Natural killer cell treated with Interleukin-12 subunit alpha and Interleukin-12 subunit beta and Interleukin-15 and Interleukin-18, amount 100 ng/mL, for 72 hours (primary cell): Measurements from ENCODE around the gene C9orf57. TPM values are rescaled to one million over a fixed set of nuclear protein-coding genes. Genes with fewer than 3 reads are reported as not detected.
"Not testable (repeated sequence)": the region's sequence is repeated elsewhere in the genome, so short reads cannot be mapped to it uniquely, and the experiment has no call there.

Source experiments
- ATAC-seq, 2 donors: fragments of 150-1000 bp; cut with Tn5 transposase in 1 of 2; sonication (Bioruptor Pico), chemical (Tn5 transposase) in 1 of 2; 2 replicates each; pipeline ENCODE4 v1.10.0; 2021
- DNase-seq: peaks from one replicate; pipeline ENCODE4 v3.0.0; 2022; ENCODE audit warnings: low spot score
- H3K27ac Mint-ChIP-seq, 2 donors: 1 replicate in 1 of 2; 2 replicates in 1 of 2; pipeline ENCODE4 v1.8.0; 2022; ENCODE audit warnings: mixed read lengths in 2 of 2, mild to moderate bottlenecking in 1 of 2, moderate library complexity in 1 of 2
- H3K27me3 Mint-ChIP-seq, 2 donors: 1 replicate in 1 of 2; 2 replicates in 1 of 2; pipeline ENCODE4 v1.8.0; 2022; ENCODE audit warnings: mixed read lengths in 2 of 2
- H3K36me3 Mint-ChIP-seq: one replicate; pipeline ENCODE4 v1.8.0; 2022; ENCODE audit warnings: mixed read lengths
- H3K4me1 Mint-ChIP-seq, 2 donors: 1 replicate in 1 of 2; 2 replicates in 1 of 2; pipeline ENCODE4 v1.8.0; 2022; ENCODE audit warnings: low read depth in 2 of 2, mixed read lengths in 2 of 2, mild to moderate bottlenecking in 1 of 2
- H3K4me3 Mint-ChIP-seq: one replicate; pipeline ENCODE4 v1.8.0; 2022; ENCODE audit warnings: mixed read lengths
- H3K9me3 Mint-ChIP-seq: 2 replicates; pipeline ENCODE4 v1.8.0; 2022; ENCODE audit warnings: mixed read lengths
- total RNA-seq, 2 donors: library from RNA; stranded (reverse); gene quantifications; one replicate each; pipeline ENCODE4 v1.2.3, GENCODE V29; 2022

Gene C9orf57, protein sequence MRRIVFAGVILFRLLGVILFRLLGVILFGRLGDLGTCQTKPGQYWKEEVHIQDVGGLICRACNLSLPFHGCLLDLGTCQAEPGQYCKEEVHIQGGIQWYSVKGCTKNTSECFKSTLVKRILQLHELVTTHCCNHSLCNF
- total RNA-seq: not detected

DNA sequence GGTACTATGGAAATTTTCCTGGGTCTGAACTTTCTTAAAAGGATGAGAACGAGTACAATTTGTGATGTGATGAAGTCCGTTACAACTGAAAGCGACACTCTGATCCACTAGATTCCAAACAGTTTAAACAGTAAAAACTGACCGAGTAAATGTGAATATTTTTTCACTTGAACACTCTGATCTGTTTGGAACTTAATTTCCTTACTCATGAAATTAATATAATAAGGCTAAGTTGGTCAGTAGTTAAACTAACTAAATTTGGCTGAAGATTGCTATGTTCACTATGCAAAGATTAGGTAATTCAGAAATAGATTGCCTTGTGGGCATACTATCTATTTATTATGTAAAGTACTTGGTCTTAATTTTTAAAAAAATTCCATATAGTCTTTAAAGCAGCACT, at the start of gene C9orf57:
Gene C9orf57, minus strand, starts transcription at position 101 of the 400 bp plus-strand sequence. CDS start 1,282 bp downstream, outside the sequence.
- no peaks in the 10 kb centered on the region for H3K36me3 Mint-ChIP-seq
- H3K27me3 Mint-ChIP-seq: peaks cover 6 to 18% of the 10 kb centered on the region in 2 donors
- H3K27ac Mint-ChIP-seq: no peak within 1 kb of the TSS
- no peak for ATAC-seq
- H3K4me3 Mint-ChIP-seq: no peak within 1 kb of the TSS
- no peaks in the 10 kb centered on the region for H3K9me3 Mint-ChIP-seq
- no peaks in the 10 kb centered on the region for H3K4me1 Mint-ChIP-seq
- no peak for DNase-seq

DNA sequence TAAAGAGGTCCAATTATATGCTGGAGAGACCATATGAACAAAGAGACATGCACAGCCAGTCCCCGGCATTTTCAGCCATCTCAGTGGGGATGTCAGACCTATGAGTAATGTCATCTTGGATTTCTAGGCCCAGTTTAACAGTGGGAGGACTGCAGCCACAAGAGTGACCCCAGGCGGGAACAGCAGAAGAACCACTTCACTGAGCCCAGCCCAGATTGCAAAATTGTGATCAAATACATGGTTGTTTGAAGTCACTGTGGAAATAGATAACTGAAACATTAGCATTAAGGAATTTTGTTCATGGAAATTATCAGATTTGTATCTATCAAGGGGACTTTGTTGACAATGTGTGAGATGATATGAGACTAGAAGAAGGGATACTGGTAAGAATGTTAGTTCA, 42.1 kb upstream of the C9orf57 start:
- H3K27ac Mint-ChIP-seq: no peak overlapping the region
- H3K4me1 Mint-ChIP-seq: no peaks in the 10 kb centered on the region
- ATAC-seq (no peak), DNase-seq (no peak)
- H3K9me3 Mint-ChIP-seq: no peaks in the 10 kb centered on the region
- H3K27me3 Mint-ChIP-seq: peaks cover 0 to 9% of the 10 kb centered on the region in 2 donors
- no peak overlapping the region for H3K4me3 Mint-ChIP-seq
- peaks cover 6% of the 10 kb centered on the region for H3K36me3 Mint-ChIP-seq

DNA sequence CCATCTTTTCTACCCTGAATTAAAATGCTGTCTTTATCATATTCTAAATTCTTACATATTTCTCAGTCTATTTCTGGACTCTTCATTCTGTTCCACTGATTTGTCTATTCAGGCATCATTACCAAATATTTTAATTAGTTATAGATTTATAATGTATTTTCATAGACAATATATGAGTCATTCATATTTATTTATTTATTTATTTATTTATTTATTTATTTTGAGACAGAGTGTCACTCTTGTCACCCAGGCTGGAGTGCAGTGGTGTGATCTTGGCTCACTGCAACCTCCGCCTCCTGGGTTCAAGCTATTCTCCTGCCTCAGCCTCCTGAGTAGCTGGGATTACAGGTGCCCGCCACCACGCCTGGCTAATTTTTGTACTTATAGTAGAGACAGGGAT, 35.1 kb upstream of the C9orf57 start:
- not testable (repeated sequence) for H3K4me1 Mint-ChIP-seq, H3K36me3 Mint-ChIP-seq, ATAC-seq, H3K9me3 Mint-ChIP-seq, DNase-seq, H3K27ac Mint-ChIP-seq, H3K4me3 Mint-ChIP-seq
- peaks cover 3 to 14% of the 10 kb centered on the region in 2 donors for H3K27me3 Mint-ChIP-seq

DNA sequence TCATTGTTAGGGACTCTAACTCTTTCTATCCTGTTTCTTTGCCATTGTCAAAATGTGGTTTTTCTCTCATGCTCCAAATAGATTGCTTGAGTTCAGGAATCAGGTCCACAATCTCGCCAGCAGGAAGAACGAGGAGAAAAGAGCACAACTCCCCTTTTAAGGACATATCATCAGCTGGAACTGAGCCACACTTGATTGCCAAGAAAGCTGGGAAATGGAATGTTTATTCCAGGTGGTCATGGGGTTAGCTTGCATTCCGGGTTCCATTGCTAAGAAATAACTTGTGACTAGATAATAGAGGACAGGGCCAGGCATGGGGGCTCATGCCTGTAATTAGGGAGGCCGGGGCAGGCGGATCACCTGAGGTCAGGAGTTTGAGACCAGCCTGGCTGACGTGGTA, 32.4 kb upstream of the C9orf57 start:
- H3K4me3 Mint-ChIP-seq: no peak overlapping the region
- no peak overlapping the region for H3K27ac Mint-ChIP-seq
- H3K36me3 Mint-ChIP-seq: no peaks in the 10 kb centered on the region
- H3K9me3 Mint-ChIP-seq: no peaks in the 10 kb centered on the region
- DNase-seq (no peak), ATAC-seq (no peak)
- no peaks in the 10 kb centered on the region for H3K4me1 Mint-ChIP-seq
- peaks cover 3 to 26% of the 10 kb centered on the region in 2 donors for H3K27me3 Mint-ChIP-seq

DNA sequence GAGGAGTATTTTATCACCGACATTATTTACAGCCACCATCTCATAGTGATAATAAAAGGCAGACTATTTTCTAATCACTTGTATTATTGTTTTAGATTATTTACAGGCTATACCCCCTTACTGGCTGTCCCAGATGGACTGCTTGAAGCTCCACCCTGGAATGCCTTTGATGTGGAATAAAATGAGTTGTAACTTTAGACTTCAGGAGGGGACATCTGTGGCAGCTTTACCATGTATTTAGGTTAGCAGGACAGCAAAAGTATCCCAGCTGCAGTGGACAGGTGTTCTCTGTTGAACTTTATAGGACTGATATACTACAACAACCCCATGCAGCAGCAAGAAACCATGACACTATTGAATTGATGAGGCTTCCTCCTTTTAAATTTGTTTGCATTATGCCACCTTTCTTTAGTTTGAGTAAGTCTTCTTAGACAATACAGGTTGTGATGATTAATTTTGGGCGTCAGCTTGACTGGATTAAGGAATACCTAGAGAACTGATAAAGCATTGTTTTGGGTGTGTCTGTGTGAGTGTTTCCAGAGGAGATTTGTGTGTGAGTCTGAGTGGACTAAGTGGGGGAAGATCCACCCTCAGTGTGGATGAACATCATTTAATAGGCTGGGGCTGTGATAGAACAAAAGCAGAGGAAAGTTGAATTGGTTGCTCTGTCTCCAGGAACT, 29.2 kb upstream of the C9orf57 start:
- DNase-seq: no peak
- Mint-ChIP-seq H3K36me3 (no peaks in the 10 kb centered on the region), H3K9me3 (no peaks in the 10 kb centered on the region)

DNA sequence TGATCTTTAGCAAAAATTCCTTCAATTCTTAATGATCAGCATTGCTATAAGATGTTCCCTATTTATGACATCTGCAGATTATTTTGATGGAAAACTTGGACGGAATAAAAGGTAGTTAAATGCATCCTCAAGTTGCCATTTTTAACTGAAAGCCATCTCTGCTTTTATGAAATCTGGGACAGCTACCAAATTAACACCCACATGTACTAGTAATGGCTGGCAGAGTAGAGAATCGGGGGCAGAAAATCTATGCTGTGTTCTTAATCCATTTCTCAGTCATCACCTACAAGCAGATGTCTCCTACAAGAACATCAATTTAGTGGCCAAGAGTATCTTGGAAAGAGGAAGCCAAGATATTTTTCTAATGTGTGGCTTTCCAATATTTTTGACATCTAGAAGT, 22.1 kb upstream of the C9orf57 start:
- H3K4me3 Mint-ChIP-seq: no peak overlapping the region
- H3K27me3 Mint-ChIP-seq: peaks cover 12 to 46% of the 10 kb centered on the region in 2 donors

More for the DNA sequence above, 29.2 kb upstream of the C9orf57 start:
- Mint-ChIP-seq H3K4me1 (no peaks in the 10 kb centered on the region), H3K27ac (no peak overlapping the region), H3K27me3 (peaks cover under 1 to 33% of the 10 kb centered on the region in 2 donors), H3K4me3 (no peak overlapping the region)
- peak in 1 of 2 donors; percentile 24 for ATAC-seq

DNA sequence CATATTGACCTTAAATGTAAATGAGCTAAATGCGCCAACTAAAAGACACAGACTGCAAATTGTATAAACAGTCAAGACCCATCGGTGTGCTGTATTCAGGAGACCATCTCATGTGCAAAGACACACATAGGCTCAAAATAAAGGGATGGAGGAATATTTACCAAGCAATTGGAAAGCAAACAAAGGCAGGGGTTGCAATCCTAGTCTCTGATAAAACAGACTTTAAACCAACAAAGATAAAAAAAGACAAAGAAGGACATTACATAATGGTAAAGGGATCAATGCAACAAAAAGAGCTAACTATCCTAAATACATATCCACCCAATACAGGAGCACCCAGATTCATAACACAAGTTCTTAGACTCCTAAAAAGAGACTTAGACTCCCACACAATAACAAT, 14.3 kb upstream of the C9orf57 start:
- ATAC-seq, H3K4me1 Mint-ChIP-seq: not testable (repeated sequence)

More for the DNA sequence above, 22.1 kb upstream of the C9orf57 start:
- Mint-ChIP-seq H3K9me3 (peaks cover 3% of the 10 kb centered on the region), H3K27ac (no peak overlapping the region), H3K36me3 (no peaks in the 10 kb centered on the region), H3K4me1 (no peaks in the 10 kb centered on the region)
- ATAC-seq: no peak
- no peak for DNase-seq

DNA sequence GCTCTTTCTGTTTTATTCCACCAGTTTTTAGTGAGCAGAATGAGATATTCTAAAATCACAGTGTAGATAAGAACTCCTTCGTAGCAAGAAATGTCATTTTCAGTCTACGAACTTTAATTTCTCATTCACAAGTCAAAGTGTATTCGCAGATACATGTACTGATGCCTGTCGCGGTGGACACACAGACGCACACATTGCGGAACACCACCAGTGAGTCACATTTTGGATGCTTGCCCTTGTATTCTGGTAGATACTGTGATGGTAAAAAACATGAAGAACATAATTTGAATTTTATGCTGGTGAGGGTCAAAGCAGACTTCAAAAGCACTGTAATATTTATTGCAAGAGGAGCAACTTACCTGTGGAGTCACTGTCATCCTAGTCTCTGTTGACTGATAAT, 4.7 kb upstream of the C9orf57 start:
- ATAC-seq: no peak
- no peak for DNase-seq
- H3K27me3 Mint-ChIP-seq: peaks cover 9 to 15% of the 10 kb centered on the region in 2 donors
- no peak overlapping the region for H3K27ac Mint-ChIP-seq
- no peak overlapping the region for H3K4me3 Mint-ChIP-seq
- H3K36me3 Mint-ChIP-seq: no peaks in the 10 kb centered on the region
- H3K9me3 Mint-ChIP-seq: no peaks in the 10 kb centered on the region
- H3K4me1 Mint-ChIP-seq: no peaks in the 10 kb centered on the region

More for the DNA sequence above, 14.3 kb upstream of the C9orf57 start:
- peaks cover 13 to 30% of the 10 kb centered on the region in 2 donors for H3K27me3 Mint-ChIP-seq
- not testable (repeated sequence) for H3K36me3 Mint-ChIP-seq, H3K9me3 Mint-ChIP-seq, H3K4me3 Mint-ChIP-seq, DNase-seq, H3K27ac Mint-ChIP-seq

DNA sequence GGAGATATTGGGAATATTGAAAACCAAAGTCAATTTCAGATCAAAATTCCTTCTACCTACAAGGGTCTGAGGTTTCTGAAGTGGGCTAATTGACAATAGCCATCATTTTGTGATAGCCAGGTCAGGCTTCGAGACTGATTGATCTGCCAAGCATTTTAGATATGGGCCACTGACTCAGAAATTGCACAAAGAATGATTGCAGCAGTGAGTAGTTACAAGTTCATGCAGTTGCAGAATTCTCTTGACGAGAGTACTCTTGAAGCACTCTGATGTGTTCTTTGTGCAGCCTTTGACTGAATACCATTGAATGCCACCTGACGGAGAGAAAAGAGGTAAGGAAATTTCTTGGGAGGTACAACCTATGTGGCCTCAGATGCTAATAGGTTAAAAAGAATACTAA, 8.3 kb downstream of the C9orf57 start:
- DNase-seq: no peak
- H3K27me3 Mint-ChIP-seq: peaks cover 8 to 16% of the 10 kb centered on the region in 2 donors
- H3K27ac Mint-ChIP-seq: no peak overlapping the region
- no peak for ATAC-seq
- no peaks in the 10 kb centered on the region for H3K9me3 Mint-ChIP-seq
- no peaks in the 10 kb centered on the region for H3K36me3 Mint-ChIP-seq
- no peak overlapping the region for H3K4me3 Mint-ChIP-seq
- H3K4me1 Mint-ChIP-seq: no peaks in the 10 kb centered on the region

DNA sequence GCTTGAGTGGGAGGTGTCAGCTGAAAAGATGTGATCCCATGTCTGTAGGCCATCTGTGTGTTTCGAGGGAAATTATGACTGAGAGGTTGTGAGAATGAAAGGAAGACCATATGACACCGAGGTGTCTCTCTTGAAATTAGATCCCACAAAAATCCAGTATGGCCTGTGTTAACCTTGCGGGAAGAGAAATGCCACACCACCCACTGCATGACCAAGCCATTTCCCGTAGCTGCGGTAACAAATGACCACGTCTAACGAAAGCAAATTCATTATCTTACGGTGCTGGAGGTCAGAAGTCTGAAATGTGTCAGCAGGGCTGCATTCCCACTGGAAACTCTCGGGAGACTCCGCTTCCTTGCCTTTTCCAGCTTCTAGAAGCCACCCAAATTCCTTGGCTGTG, 11.6 kb downstream of the C9orf57 start:
- H3K4me3 Mint-ChIP-seq: no peak overlapping the region
- H3K9me3 Mint-ChIP-seq: no peaks in the 10 kb centered on the region
- no peak overlapping the region for H3K27ac Mint-ChIP-seq
- H3K4me1 Mint-ChIP-seq: no peaks in the 10 kb centered on the region
- no peak for DNase-seq
- no peak for ATAC-seq
- peaks cover 11 to 18% of the 10 kb centered on the region in 2 donors for H3K27me3 Mint-ChIP-seq
- no peaks in the 10 kb centered on the region for H3K36me3 Mint-ChIP-seq

DNA sequence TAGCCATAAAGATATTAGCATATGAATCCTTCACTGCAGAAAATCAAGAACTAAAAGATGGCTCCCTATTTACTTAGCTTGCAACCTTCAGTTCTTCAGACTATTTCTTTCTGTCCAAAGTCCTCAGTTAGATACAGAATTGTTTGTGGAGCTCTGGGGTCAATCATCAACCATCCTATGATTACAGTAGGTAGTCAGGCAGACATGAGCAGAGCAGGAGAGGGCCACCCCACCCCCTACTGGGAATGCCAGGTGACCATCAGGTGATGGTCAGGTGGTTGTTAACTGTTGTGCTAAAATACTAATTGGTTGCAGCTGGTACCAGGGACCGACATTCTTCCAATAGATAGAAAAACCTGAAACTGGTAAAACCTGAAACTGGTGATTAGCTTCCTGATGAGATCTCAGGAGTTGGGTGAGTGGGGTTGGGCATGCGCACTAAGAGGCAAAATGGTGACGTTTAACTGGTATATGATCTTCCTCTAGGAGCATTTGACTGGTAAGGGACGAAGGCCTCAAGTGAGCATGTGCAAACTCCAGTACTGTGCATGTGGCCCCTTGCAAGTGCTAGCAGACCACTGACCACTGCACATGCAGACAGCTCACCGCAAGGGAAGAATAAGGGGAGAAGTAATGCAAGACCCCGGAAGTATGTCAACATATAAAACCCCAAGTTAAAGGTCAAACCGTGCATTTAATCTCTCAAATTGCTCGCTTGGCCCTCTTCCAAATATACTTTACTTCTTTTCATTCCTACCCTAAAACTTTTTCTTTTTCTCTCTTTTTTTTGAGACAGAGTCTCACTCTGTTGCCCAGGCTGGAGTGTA, 13.6 kb downstream of the C9orf57 start:
- Mint-ChIP-seq H3K27ac (no peak overlapping the region), H3K36me3 (no peaks in the 10 kb centered on the region), H3K27me3 (peaks cover 17 to 30% of the 10 kb centered on the region in 2 donors), H3K4me1 (no peaks in the 10 kb centered on the region), H3K4me3 (no peak overlapping the region), H3K9me3 (no peaks in the 10 kb centered on the region)
- ATAC-seq (no peak), DNase-seq (no peak)

DNA sequence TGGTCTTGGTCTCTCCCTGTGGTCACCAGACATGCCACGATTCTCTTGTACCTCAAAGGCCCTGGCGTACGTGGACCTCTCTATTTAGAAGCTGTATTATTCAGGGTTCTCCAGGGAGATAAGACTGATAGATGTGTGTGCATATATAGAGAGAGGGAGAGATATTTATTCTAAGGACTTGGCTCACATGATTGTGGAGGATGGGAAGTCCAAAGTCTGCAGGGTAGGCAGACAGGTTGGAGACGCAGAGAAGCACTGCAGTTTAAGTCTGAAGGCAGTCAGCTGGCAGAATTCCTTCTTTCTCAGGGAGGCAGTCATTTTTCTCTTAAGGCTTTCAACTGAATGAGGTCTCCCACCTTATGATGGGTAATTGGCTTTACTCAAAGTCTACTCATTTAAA, 16.3 kb downstream of the C9orf57 start:
- Mint-ChIP-seq H3K27ac (no peak overlapping the region), H3K27me3 (peaks cover 21 to 31% of the 10 kb centered on the region in 2 donors), H3K36me3 (no peaks in the 10 kb centered on the region), H3K4me3 (no peak overlapping the region), H3K4me1 (peaks cover 2% of the 10 kb centered on the region in 2 donors), H3K9me3 (no peaks in the 10 kb centered on the region)
- DNase-seq (no peak), ATAC-seq (no peak)

DNA sequence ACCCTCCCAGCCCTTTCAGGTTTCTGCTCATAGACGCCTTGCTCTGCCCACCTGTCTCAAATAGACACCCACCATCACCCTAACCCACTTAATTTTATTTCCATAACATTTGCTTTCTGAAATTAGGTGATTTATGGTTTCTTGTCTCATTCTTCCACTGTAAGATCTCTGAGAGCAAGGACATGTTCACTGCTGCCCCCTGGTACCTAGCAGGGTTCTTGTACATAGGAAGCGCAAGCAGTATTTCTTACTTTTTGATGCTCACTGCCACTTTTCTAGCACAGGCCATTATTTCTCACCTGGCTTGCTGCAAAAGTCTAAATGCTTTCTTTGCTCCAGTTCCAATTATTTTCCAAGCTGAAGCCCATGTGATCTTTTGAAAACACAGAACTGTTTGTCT, 16.8 kb downstream of the C9orf57 start:
- H3K4me3 Mint-ChIP-seq: no peak overlapping the region
- H3K36me3 Mint-ChIP-seq: no peaks in the 10 kb centered on the region
- H3K27me3 Mint-ChIP-seq: peaks cover 23 to 31% of the 10 kb centered on the region in 2 donors
- H3K4me1 Mint-ChIP-seq: peaks cover 4 to 5% of the 10 kb centered on the region in 2 donors
- no peaks in the 10 kb centered on the region for H3K9me3 Mint-ChIP-seq
- ATAC-seq (no peak), DNase-seq (no peak)
- H3K27ac Mint-ChIP-seq: no peak overlapping the region

DNA sequence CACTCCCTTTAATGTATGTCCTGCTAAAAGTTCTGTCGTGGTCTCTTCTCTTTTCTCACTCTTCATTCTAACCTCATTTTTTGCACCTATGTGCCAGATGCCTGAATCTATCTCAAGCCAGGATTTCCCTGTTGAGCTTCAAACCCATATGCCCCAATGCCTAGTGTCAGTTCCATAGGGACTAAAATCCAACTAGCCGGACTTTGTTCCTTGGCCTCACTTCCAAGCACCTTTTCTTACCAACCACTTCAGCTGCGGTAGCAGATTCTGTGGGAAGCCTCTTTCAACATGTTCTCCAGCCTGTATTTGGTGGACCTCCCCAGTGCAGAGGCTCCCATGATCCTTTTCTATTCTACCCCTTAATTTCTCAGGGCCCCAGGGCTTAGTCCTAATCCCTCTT, 17.5 kb downstream of the C9orf57 start:
- Mint-ChIP-seq H3K27ac (no peak overlapping the region), H3K36me3 (no peaks in the 10 kb centered on the region), H3K27me3 (peaks cover 23 to 31% of the 10 kb centered on the region in 2 donors), H3K9me3 (no peaks in the 10 kb centered on the region), H3K4me1 (peaks cover 4 to 5% of the 10 kb centered on the region in 2 donors), H3K4me3 (no peak overlapping the region)
- DNase-seq: no peak
- no peak for ATAC-seq
